Esophagus squamous epithelium (tissue), 5 donors: ENCODE results near the gene KLF13. TPM values are rescaled to one million over a fixed set of nuclear protein-coding genes. Genes with fewer than 3 reads are reported as not detected.

Experiments
- DNase-seq: peaks from one replicate; lab custom pipeline; 2025; lab: John Stamatoyannopoulos, UW
- H3K27ac ChIP-seq, 4 donors: fragments of 200-600 bp; sonication (generic); one replicate each; pipeline ENCODE4 v1.5.1; 2016 to 2019; ENCODE audit warnings: mild to moderate bottlenecking in 1 of 4
- H3K27me3 ChIP-seq, 4 donors: fragments of 200-600 bp; sonication (generic); 1 replicate in 3 of 4; 2 replicates in 1 of 4; pipeline versions ENCODE4 v1.5.1 to v1.6.0; 2017 to 2021; ENCODE audit warnings: antibody characterized with exemption in 1 of 4
- H3K36me3 ChIP-seq, 3 donors: fragments of 200-600 bp; sonication (generic); one replicate each; pipeline ENCODE4 v1.5.1; 2016 to 2019
- H3K4me1 ChIP-seq, 3 donors: fragments of 200-600 bp; sonication (generic); one replicate each; pipeline ENCODE4 v1.5.1; 2017 to 2019
- H3K4me3 ChIP-seq, 4 donors: fragments of 200-600 bp; sonication (generic); 1 replicate in 3 of 4; 2 replicates in 1 of 4; pipeline ENCODE4 v1.5.1; 2016 to 2019; ENCODE audit warnings: mild to moderate bottlenecking in 2 of 4, moderate library complexity in 1 of 4
- H3K9me3 ChIP-seq, 3 donors: fragments of 200-600 bp; sonication (generic); one replicate each; pipeline ENCODE4 v1.5.1; 2016 to 2019
- POLR2A ChIP-seq, 4 donors: fragments of 450-650 bp; IDR thresholded peaks; one replicate each; pipeline ENCODE4 v1.6.1; 2017; ENCODE audit warnings: antibody characterized with exemption in 4 of 4, mild to moderate bottlenecking in 4 of 4, moderate library complexity in 3 of 4
- WGBS, 2 donors: methylation state at CpG; one replicate each; pipeline ENCODE4 v1.1.5; 2018; 5-methylcytosine and 5-hydroxymethylcytosine counted together
- intact Hi-C: fragments of 100-400 bp; cut with DNase I; formaldehyde crosslinking; loops from one replicate; pipeline ENCODE4 v1.15.0; 2022
- total RNA-seq, 4 donors: library from RNA; depleted of rRNA; stranded (reverse); fragments of >200 nt; gene quantifications; one replicate each; pipeline ENCODE4 v1.1.0, GENCODE V29; 2016
- TF ChIP-seq, protein P1 (sequence below), 6 experiments: fragments of 450-650 bp in 4 of 6; fragments of 200-600 bp in 2 of 6; sonication (generic) in 2 of 6; IDR thresholded peaks; one replicate each; pipeline ENCODE4 v1.5.1; 2016 to 2019; ENCODE audit warnings: antibody characterized with exemption in 6 of 6, mild to moderate bottlenecking in 4 of 6, moderate library complexity in 4 of 6
- donor health status: DM: yes; HTN: yes; CAD: no.

Gene KLF13
- total RNA-seq, 4 donors from 2014 or later = 16.4 to 54.6 (median 41.8) TPM

DNA sequence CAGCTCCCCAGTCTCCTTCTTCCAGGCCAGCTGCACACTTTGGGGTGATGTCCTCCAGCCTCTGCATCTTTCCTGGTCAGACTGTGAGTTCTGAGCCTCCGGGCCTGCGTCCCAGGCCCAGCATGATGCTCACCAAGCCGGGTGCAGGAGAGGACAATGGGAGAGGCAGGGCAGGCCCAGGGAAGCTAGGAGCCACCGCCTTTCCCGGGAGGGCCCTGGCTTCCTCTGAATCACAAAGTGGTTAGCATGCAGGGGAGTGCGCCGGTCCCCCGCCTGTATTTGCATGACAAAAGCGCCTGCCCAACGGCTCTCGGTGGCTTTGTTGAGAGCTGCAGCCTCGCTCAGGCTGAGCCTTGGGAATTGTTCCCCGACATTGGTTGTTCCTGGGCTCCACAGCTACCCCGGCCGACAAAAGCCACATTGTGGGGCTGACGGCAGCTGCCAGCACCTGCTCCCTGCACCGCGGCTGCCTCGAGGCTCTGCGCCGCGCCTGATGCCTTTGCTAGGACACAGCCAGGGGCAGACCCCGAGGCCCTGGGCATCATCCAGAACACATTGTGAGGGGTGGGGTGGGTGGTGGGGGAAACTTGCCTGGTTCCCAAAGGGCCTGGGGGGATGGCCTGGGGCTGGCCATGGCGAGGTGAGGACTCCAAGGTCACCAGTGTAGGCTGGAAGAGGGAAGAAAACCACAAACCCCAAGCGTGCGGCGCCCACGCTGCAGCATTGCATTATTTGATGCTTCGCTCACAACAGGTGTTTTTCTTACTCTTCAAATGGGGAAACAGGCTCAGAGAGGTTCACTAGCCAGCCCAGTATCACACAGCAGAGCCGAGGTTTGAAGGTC is 20.0 kb upstream of the KLF13 start:
- peaks cover 8 to 41% (median 10%) of the 10 kb centered on the region in 3 donors for H3K4me1 ChIP-seq
- peaks cover 0 to 42% (median 0%) of the 10 kb centered on the region in 4 donors for H3K27me3 ChIP-seq
- intact Hi-C loops = no loop called here
- WGBS, 2 donors = 36 to 75% methylated on average over 3 to 14 of the region's 30 CpGs
- H3K27ac ChIP-seq = peak overlapping the region in 1 of 4 donors; percentile 36
- no peak for DNase-seq
- TF ChIP-seq, protein P1, sequence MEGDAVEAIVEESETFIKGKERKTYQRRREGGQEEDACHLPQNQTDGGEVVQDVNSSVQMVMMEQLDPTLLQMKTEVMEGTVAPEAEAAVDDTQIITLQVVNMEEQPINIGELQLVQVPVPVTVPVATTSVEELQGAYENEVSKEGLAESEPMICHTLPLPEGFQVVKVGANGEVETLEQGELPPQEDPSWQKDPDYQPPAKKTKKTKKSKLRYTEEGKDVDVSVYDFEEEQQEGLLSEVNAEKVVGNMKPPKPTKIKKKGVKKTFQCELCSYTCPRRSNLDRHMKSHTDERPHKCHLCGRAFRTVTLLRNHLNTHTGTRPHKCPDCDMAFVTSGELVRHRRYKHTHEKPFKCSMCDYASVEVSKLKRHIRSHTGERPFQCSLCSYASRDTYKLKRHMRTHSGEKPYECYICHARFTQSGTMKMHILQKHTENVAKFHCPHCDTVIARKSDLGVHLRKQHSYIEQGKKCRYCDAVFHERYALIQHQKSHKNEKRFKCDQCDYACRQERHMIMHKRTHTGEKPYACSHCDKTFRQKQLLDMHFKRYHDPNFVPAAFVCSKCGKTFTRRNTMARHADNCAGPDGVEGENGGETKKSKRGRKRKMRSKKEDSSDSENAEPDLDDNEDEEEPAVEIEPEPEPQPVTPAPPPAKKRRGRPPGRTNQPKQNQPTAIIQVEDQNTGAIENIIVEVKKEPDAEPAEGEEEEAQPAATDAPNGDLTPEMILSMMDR (IDR thresholded peaks at IDR 0.05) = no peak
- TF ChIP-seq POLR2A (IDR thresholded peaks at IDR 0.05) = no peak
- H3K9me3 ChIP-seq = no peaks in the 10 kb centered on the region
- no peak overlapping the region for H3K4me3 ChIP-seq
- no peaks in the 10 kb centered on the region for H3K36me3 ChIP-seq

DNA sequence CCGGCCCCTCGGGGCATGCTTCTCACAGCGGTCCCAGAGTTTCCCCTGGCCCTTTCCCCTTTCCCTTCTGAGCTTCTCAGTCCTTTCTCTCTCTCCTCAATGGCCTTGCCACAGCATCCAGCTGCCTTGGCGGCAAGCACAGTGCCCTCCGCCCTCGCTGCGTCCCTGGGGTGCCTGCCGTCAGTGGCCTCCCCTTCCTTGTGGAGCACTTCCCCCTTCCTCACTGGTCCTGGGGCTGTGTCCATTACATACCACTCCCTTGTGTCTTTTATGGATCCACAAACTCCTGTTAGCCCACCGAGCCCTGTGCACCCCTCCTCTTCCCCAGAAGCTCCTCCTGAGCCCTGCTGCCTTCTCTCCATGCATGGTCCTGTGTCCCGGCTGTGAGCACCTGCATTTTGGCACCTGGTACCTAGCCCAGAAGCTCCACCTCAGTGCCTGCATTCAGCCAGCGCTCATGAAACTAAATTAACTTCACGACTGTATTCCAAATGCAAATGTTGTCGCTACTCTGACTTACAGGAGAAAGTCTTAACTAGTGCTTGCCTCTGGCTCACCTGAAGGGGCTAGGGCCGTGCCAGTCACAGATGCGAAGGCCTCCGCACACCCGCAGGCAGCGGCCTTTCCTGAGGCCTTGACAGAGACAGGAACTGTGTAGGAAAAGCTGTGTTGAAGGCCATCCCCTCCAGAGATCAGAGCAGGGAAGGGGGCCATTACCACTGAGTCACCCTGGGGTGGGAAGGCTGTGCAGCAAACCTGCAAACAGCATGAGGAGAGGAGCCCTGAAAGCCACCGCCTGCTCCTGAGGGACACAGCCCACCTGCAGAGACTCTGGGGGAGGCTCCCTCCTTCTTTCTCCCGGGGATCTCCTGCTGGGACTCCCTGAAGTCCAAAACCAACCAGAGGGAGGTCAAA is 19.1 kb upstream of the KLF13 start:
- no peaks in the 10 kb centered on the region for H3K9me3 ChIP-seq
- peaks cover 8 to 39% (median 10%) of the 10 kb centered on the region in 3 donors for H3K4me1 ChIP-seq
- 78 to 81% methylated on average over 10 to 18 of the region's 20 CpGs for WGBS, 2 donors
- intact Hi-C loops = no loop called here
- no peak overlapping the region for H3K4me3 ChIP-seq
- no peaks in the 10 kb centered on the region for H3K36me3 ChIP-seq
- TF ChIP-seq POLR2A (IDR thresholded peaks at IDR 0.05) = no peak
- TF ChIP-seq, protein P1 (IDR thresholded peaks at IDR 0.05) = no peak
- no peak overlapping the region for H3K27ac ChIP-seq
- peaks cover 0 to 50% (median 0%) of the 10 kb centered on the region in 4 donors for H3K27me3 ChIP-seq
- no peak for DNase-seq

GRCh38 chr15:31308185-31308639 is 18.4 kb upstream of the KLF13 start:
- intact Hi-C loops = no loop called here
- Histone ChIP-seq H3K9me3 (peaks cover 0 to 4% (median 2%) of the 10 kb centered on the region in 3 donors), H3K4me1 (peaks cover 4 to 32% (median 6%) of the 10 kb centered on the region in 3 donors), H3K4me3 (no peak overlapping the region), H3K27ac (no peak overlapping the region), H3K36me3 (no peaks in the 10 kb centered on the region), H3K27me3 (peaks cover 0 to 50% (median 0%) of the 10 kb centered on the region in 4 donors)
- DNase-seq = no peak
- 68 to 74% methylated on average over 2 of the region's 5 CpGs for WGBS, 2 donors
- TF ChIP-seq, protein P1 (IDR thresholded peaks at IDR 0.05) = no peak
- no peak for TF ChIP-seq POLR2A (IDR thresholded peaks at IDR 0.05)

- no peak for DNase-seq
- H3K27me3 ChIP-seq = peaks cover 0 to 50% (median 0%) of the 10 kb centered on the region in 4 donors
- intact Hi-C loops = no loop called here
- no peaks in the 10 kb centered on the region for H3K36me3 ChIP-seq
- no peak overlapping the region for H3K27ac ChIP-seq
- peaks cover 7 to 12% (median 11%) of the 10 kb centered on the region in 3 donors for H3K9me3 ChIP-seq
- no peak overlapping the region for H3K4me3 ChIP-seq
- TF ChIP-seq, protein P1 (IDR thresholded peaks at IDR 0.05) = no peak
- TF ChIP-seq POLR2A (IDR thresholded peaks at IDR 0.05) = no peak
- peaks cover 0 to 16% (median 0%) of the 10 kb centered on the region in 3 donors for H3K4me1 ChIP-seq
- WGBS, 2 donors = 68 to 77% methylated on average over 6 to 7 of the region's 9 CpGs
Observed at GRCh38 chr15:31309893-31310606, 16.6 kb upstream of the KLF13 start.
